ENCODE results near the gene UNC79. TPM values are rescaled to one million over a fixed set of nuclear protein-coding genes. Genes with fewer than 3 reads are reported as not detected.

UNC79 gene
- total RNA-seq, 1 donor from 2014 or later = 2.6 TPM

GRCh38 chr14:93720076-93720815 lies 289.5 kb downstream of the UNC79 start:
- DNase-seq (ENCODE audit: low spot score, unreplicated experiment) = no peak
- peaks cover 3% of the 10 kb centered on the region for H3K36me3 Mint-ChIP-seq (ENCODE audit: insufficient read depth)
- H3K4me3 Mint-ChIP-seq (ENCODE audit: low read depth) = no peak overlapping the region
- H3K9me3 Mint-ChIP-seq (ENCODE audit: low read depth) = no peaks in the 10 kb centered on the region
- peak overlapping the region; percentile 71 for H3K27ac Mint-ChIP-seq
- peaks cover 3% of the 10 kb centered on the region for H3K27me3 Mint-ChIP-seq
- TF ChIP-seq, protein P1, sequence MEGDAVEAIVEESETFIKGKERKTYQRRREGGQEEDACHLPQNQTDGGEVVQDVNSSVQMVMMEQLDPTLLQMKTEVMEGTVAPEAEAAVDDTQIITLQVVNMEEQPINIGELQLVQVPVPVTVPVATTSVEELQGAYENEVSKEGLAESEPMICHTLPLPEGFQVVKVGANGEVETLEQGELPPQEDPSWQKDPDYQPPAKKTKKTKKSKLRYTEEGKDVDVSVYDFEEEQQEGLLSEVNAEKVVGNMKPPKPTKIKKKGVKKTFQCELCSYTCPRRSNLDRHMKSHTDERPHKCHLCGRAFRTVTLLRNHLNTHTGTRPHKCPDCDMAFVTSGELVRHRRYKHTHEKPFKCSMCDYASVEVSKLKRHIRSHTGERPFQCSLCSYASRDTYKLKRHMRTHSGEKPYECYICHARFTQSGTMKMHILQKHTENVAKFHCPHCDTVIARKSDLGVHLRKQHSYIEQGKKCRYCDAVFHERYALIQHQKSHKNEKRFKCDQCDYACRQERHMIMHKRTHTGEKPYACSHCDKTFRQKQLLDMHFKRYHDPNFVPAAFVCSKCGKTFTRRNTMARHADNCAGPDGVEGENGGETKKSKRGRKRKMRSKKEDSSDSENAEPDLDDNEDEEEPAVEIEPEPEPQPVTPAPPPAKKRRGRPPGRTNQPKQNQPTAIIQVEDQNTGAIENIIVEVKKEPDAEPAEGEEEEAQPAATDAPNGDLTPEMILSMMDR (IDR thresholded peaks at IDR 0.05; ENCODE audit: unreplicated experiment) = no peak
- H3K4me1 Mint-ChIP-seq (ENCODE audit: low read depth) = no peaks in the 10 kb centered on the region

DNA sequence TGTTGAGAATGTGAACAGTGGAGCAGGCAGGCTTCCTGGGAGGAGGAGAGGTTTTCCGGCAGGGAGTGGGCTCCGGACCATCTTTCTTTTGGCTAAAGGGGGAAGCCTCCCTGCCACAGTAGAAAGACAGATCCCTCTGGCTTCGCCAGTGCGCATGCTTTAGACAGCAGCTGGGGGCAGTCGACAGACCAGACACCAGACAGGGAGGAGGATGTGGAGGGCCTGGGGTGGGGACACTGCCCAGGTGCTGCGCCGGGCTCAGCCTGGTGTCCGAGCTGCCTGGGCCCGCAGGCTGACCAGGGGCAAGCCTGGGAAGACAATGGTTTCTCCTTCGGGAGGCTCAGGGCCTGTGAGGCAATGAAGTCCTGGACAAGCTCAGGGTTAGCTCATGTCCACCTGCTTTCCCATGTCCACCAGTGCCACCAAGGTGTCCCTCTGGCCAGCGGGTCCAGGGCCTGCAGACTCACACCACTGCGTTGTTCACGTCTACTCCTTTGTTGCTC lies 290.3 kb downstream of the UNC79 start:
- Mint-ChIP-seq H3K4me1 (ENCODE audit: low read depth) (no peaks in the 10 kb centered on the region), H3K27ac (no peak overlapping the region), H3K9me3 (ENCODE audit: low read depth) (no peaks in the 10 kb centered on the region), H3K36me3 (ENCODE audit: insufficient read depth) (peaks cover 3% of the 10 kb centered on the region), H3K4me3 (ENCODE audit: low read depth) (no peak overlapping the region), H3K27me3 (no peaks in the 10 kb centered on the region)
- DNase-seq (ENCODE audit: low spot score, unreplicated experiment) = no peak
- TF ChIP-seq, protein P1 (IDR thresholded peaks at IDR 0.05; ENCODE audit: unreplicated experiment) = no peak

DNA sequence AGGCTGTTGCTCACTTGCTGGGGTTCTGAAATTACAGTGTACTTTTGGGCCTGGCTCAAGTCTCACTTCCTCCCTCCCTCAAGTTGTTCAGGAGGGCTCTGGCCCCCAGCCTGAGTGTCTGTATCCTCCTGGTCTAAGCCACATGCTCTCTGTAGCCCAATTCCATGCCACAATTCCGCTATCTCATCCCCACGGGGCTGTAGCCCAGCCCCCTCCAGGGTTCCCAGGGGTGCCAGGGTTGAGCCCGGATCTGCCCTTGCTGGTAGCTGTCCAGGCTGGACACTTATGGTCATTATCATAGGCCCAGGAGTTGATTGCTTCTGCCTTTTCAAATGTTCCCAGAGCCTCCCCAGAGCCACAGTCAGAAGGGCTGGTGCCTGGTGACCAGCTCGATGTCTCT lies 292.3 kb downstream of the UNC79 start:
- no peak overlapping the region for H3K27ac Mint-ChIP-seq
- H3K9me3 Mint-ChIP-seq (ENCODE audit: low read depth) = no peaks in the 10 kb centered on the region
- no peaks in the 10 kb centered on the region for H3K4me1 Mint-ChIP-seq (ENCODE audit: low read depth)
- peaks cover 3% of the 10 kb centered on the region for H3K36me3 Mint-ChIP-seq (ENCODE audit: insufficient read depth)
- no peak overlapping the region for H3K4me3 Mint-ChIP-seq (ENCODE audit: low read depth)
- no peaks in the 10 kb centered on the region for H3K27me3 Mint-ChIP-seq
- no peak for DNase-seq (ENCODE audit: low spot score, unreplicated experiment)
- TF ChIP-seq, protein P1 (IDR thresholded peaks at IDR 0.05; ENCODE audit: unreplicated experiment) = no peak

DNA sequence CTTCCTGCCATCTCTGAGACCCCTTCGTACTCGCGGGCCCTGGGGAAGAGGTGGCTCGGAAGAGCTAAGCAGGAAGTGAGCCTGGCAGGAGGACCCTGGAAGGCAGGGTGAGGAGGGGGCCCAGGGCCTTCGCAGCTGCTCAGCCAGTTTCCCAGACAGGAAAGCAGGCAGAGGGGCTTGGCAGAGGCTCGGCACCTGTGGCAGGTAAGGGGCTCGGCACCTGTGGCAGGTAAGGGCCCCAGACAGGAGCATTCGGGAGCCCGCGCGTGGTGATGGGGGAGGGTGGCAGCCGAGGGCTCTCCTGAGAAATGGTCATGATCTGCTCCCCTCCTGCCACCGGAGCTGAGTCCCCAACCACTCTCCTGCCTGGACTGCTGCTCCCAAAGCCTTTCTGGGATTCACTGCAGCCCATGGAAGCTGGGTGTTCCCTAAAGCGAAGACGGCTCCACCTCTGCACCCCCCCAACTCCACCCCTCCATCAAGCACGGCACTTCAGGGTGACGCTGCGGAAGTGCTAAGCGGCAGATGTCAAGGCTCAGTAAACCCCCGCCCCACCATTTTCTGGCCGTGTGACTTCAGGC lies 294.4 kb downstream of the UNC79 start:
- H3K9me3 Mint-ChIP-seq (ENCODE audit: low read depth) = no peaks in the 10 kb centered on the region
- TF ChIP-seq, protein P1 (IDR thresholded peaks at IDR 0.05; ENCODE audit: unreplicated experiment) = no peak
- no peak overlapping the region for H3K4me3 Mint-ChIP-seq (ENCODE audit: low read depth)
- no peak for DNase-seq (ENCODE audit: low spot score, unreplicated experiment)
- no peaks in the 10 kb centered on the region for H3K4me1 Mint-ChIP-seq (ENCODE audit: low read depth)
- H3K27me3 Mint-ChIP-seq = no peaks in the 10 kb centered on the region
- peaks cover 3% of the 10 kb centered on the region for H3K36me3 Mint-ChIP-seq (ENCODE audit: insufficient read depth)
- H3K27ac Mint-ChIP-seq = no peak overlapping the region

- Mint-ChIP-seq H3K9me3 (ENCODE audit: low read depth) (no peaks in the 10 kb centered on the region), H3K27ac (no peak overlapping the region), H3K4me1 (ENCODE audit: low read depth) (no peaks in the 10 kb centered on the region), H3K27me3 (no peaks in the 10 kb centered on the region), H3K36me3 (ENCODE audit: insufficient read depth) (peaks cover 4% of the 10 kb centered on the region), H3K4me3 (ENCODE audit: low read depth) (no peak overlapping the region)
- TF ChIP-seq, protein P1 (IDR thresholded peaks at IDR 0.05; ENCODE audit: unreplicated experiment) = no peak
- no peak for DNase-seq (ENCODE audit: low spot score, unreplicated experiment)
Observed at GRCh38 chr14:93725993-93726392, 295.3 kb downstream of the UNC79 start.

All from progenitor cell of endocrine pancreas (in vitro differentiated cells).